HFF-Myc (cell line): ENCODE data around the gene RPTOR.
A peak's percentile ranks its signal among the peaks of the same experiment; 100 is the strongest.

Experiments
- DNase-seq: peaks from one replicate; pipeline ENCODE4 v3.0.0-alpha.2; 2011; ENCODE audit warnings: low read depth; ENCODE audit errors: extremely low read depth
- H3K4me3 ChIP-seq: replicated peaks from 2 replicates; pipeline ENCODE4 v1.5.1; 2011; ENCODE audit warnings: low read depth, mild to moderate bottlenecking, control low read depth, low read length
- TF ChIP-seq, protein P1 (sequence below): IDR thresholded peaks from 2 replicates; pipeline ENCODE4 v1.5.1; 2012; ENCODE audit warnings: mild to moderate bottlenecking, low read depth, low read length, control low read depth; ENCODE audit errors: missing control alignments

The RPTOR gene

DNA sequence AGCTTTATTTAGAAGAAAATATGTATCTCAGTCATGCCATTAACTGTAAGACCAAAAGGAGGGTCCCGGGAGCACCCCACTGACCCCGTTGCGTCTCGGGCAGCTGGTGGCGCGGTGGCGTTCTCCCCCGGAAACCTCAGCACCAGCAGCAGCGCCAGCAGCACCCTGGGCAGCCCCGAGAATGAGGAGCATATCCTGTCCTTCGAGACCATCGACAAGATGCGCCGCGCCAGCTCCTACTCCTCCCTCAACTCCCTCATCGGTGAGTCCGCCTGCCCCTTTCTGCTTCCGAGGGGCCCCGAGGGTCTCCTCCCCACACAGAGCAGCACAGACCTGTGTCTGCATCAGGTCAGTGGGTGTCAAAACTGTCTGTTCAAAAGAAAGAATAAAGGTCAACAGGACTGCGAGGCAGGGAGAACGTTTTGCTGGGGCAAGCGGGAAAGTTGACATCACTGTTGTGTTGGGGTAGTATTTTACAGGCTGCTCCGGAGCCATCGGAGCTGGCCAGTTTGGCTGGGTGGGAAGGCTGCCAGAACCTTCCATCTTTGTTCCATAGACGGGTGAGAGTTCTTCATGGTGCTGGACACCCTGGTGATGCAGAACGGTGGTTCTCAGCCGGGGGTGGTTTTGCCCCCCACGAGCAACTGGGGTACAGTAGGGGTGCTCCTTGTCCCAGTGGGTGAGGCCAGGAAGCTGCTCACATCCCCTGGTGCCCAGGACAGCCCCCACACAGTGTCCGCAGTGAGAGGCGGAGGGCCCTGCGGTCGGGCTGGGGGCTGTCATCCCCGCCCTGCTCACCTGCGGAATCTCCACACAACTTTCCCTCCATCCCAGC lies 349.2 kb downstream of the RPTOR start:
- DNase-seq, result no peak
- H3K4me3 ChIP-seq, result no peak overlapping the region
- TF ChIP-seq, protein P1, sequence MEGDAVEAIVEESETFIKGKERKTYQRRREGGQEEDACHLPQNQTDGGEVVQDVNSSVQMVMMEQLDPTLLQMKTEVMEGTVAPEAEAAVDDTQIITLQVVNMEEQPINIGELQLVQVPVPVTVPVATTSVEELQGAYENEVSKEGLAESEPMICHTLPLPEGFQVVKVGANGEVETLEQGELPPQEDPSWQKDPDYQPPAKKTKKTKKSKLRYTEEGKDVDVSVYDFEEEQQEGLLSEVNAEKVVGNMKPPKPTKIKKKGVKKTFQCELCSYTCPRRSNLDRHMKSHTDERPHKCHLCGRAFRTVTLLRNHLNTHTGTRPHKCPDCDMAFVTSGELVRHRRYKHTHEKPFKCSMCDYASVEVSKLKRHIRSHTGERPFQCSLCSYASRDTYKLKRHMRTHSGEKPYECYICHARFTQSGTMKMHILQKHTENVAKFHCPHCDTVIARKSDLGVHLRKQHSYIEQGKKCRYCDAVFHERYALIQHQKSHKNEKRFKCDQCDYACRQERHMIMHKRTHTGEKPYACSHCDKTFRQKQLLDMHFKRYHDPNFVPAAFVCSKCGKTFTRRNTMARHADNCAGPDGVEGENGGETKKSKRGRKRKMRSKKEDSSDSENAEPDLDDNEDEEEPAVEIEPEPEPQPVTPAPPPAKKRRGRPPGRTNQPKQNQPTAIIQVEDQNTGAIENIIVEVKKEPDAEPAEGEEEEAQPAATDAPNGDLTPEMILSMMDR, result no peak

- no peak for DNase-seq
- TF ChIP-seq, protein P1, result peak; percentile 12
- H3K4me3 ChIP-seq, result no peak overlapping the region
Measured at GRCh38 chr17:80894439-80894721, 349.7 kb downstream of the RPTOR start.

DNA sequence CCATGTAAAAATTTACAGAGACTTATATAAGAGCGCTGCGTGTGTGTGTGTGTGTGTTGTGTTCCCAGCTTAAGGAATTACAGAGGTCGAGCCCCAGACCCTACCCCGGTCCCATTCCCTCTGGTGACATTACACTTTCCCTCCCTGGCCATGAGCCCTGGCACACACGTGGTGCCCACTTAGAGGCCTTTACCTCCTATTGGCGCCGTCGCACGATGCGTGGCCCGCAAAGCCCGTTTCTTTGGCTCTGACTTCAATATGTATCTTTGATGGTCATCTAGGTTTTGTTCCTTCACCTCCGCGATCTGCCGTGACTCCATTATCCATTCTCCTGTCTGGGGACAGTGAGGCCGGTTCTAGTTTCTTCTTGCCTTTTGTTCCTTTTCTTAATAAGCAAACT lies 350.1 kb downstream of the RPTOR start:
- DNase-seq, result no peak
- no peak overlapping the region for H3K4me3 ChIP-seq
- TF ChIP-seq, protein P1, result no peak

DNA sequence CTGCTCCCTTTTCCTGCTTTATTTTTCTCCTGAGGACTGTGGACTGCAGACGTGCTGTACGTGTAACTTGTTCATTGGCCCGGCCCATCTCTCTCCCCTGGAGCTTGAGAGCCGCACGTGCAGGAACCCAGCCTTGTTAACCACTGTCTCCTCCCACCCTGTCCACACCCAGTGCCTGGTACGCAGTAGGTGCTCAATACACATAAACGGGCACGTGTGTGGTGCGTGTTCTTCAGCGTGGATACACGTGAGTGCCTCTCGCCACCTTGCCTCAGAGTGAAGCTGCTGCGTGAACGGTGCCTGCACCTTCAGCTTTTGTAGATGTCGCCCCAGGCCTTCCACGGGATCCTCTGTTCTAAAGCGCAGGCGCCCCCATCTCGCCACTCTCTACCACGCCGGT lies 350.7 kb downstream of the RPTOR start:
- no peak overlapping the region for H3K4me3 ChIP-seq
- TF ChIP-seq, protein P1, result no peak
- no peak for DNase-seq

- no peak overlapping the region for H3K4me3 ChIP-seq
- TF ChIP-seq, protein P1, result no peak
- no peak for DNase-seq
Measured at GRCh38 chr17:80898716-80899115, 354.1 kb downstream of the RPTOR start.

- TF ChIP-seq, protein P1, result peak; percentile 73
- no peak overlapping the region for H3K4me3 ChIP-seq
- no peak for DNase-seq
Measured at GRCh38 chr17:80899402-80900268, 355.0 kb downstream of the RPTOR start.
